ES-I3 (cell line): Measurements from ENCODE around the gene CC2D1A.

Source experiments
- H3K36me3 ChIP-seq: 2 replicates; pipeline ENCODE4 v1.6.1; 2013; ENCODE audit warnings: mild to moderate bottlenecking, low read length, control low read depth, moderate library complexity; ENCODE audit not compliant: insufficient read depth
- H3K4me1 ChIP-seq: 2 replicates; pipeline ENCODE4 v1.6.1; 2013; ENCODE audit warnings: mild to moderate bottlenecking, control low read depth, low read length; ENCODE audit not compliant: insufficient read depth
- H3K9ac ChIP-seq: 2 replicates; pipeline ENCODE4 v1.6.1; 2013; ENCODE audit warnings: low read depth, mild to moderate bottlenecking, low read length, moderate library complexity
- H3K9me3 ChIP-seq: 2 replicates; pipeline ENCODE4 v1.6.1; 2013; ENCODE audit warnings: mild to moderate bottlenecking, low read length, moderate library complexity; ENCODE audit not compliant: control insufficient read depth, insufficient read depth

The CC2D1A gene

GRCh38 chr19:13869281-13869680 lies 36.7 kb upstream of the CC2D1A start:
- no peaks in the 10 kb centered on the region; the same call in 1 of the 2 replicates for H3K9me3 ChIP-seq
- peaks cover 2% of the 10 kb centered on the region; the same call in 1 of the 2 replicates for H3K4me1 ChIP-seq
- no peak overlapping the region for H3K9ac ChIP-seq
- H3K36me3 ChIP-seq = no peaks in the 10 kb centered on the region

- H3K4me1 ChIP-seq = no peaks in the 10 kb centered on the region; the same call in 1 of the 2 replicates
- no peaks in the 10 kb centered on the region for H3K36me3 ChIP-seq
- no peaks in the 10 kb centered on the region; the same call in 1 of the 2 replicates for H3K9me3 ChIP-seq
- no peak overlapping the region for H3K9ac ChIP-seq
Observed at GRCh38 chr19:13870873-13871272, 35.1 kb upstream of the CC2D1A start.

GRCh38 chr19:13872339-13872694 lies 33.7 kb upstream of the CC2D1A start:
- Histone ChIP-seq H3K36me3 (no peaks in the 10 kb centered on the region), H3K9me3 (no peaks in the 10 kb centered on the region), H3K4me1 (no peaks in the 10 kb centered on the region; the same call in 1 of the 2 replicates), H3K9ac (no peak overlapping the region; the same call in 1 of the 2 replicates)

- no peaks in the 10 kb centered on the region for H3K9me3 ChIP-seq
- H3K36me3 ChIP-seq = no peaks in the 10 kb centered on the region
- no peaks in the 10 kb centered on the region; the same call in 1 of the 2 replicates for H3K4me1 ChIP-seq
- H3K9ac ChIP-seq = peak overlapping the region; percentile 20; the same call in 1 of the 2 replicates
Observed at GRCh38 chr19:13872695-13873389, 33.2 kb upstream of the CC2D1A start.

- peak overlapping the region; percentile 35; the same call in 1 of the 2 replicates for H3K9ac ChIP-seq
- H3K9me3 ChIP-seq = no peaks in the 10 kb centered on the region
- H3K36me3 ChIP-seq = no peaks in the 10 kb centered on the region
- H3K4me1 ChIP-seq = no peaks in the 10 kb centered on the region; the same call in 1 of the 2 replicates
Observed at GRCh38 chr19:13873834-13874515, 32.0 kb upstream of the CC2D1A start.

- H3K36me3 ChIP-seq = no peaks in the 10 kb centered on the region
- no peaks in the 10 kb centered on the region for H3K9me3 ChIP-seq
- H3K9ac ChIP-seq = no peak overlapping the region
Observed at GRCh38 chr19:13875824-13876223, 30.2 kb upstream of the CC2D1A start.

GRCh38 chr19:13876834-13877233 lies 29.2 kb upstream of the CC2D1A start, which contains the start of gene NANOS3:
NANOS3 (plus strand) TSS chr19:13877134; CDS start chr19:13877249, 115 bp downstream.
- H3K9me3 ChIP-seq = no peaks in the 10 kb centered on the region
- no peaks in the 10 kb centered on the region for H3K36me3 ChIP-seq
- no peak within 1 kb of the TSS for H3K9ac ChIP-seq
- peaks cover 12% of the 10 kb centered on the region for H3K4me1 ChIP-seq

More at GRCh38 chr19:13875824-13876223, 30.2 kb upstream of the CC2D1A start:
- peaks cover 5% of the 10 kb centered on the region for H3K4me1 ChIP-seq

GRCh38 chr19:13877303-13877702 lies 28.7 kb upstream of the CC2D1A start:
- no peaks in the 10 kb centered on the region for H3K9me3 ChIP-seq
- H3K9ac ChIP-seq = no peak overlapping the region
- H3K36me3 ChIP-seq = no peaks in the 10 kb centered on the region
- peaks cover 17% of the 10 kb centered on the region for H3K4me1 ChIP-seq

GRCh38 chr19:13880059-13881043 lies 25.6 kb upstream of the CC2D1A start:
- Histone ChIP-seq H3K9me3 (no peaks in the 10 kb centered on the region), H3K36me3 (no peaks in the 10 kb centered on the region), H3K4me1 (peaks cover 22% of the 10 kb centered on the region), H3K9ac (peak overlapping the region; percentile 35)

- no peaks in the 10 kb centered on the region for H3K36me3 ChIP-seq
- peaks cover 22% of the 10 kb centered on the region for H3K4me1 ChIP-seq
- H3K9me3 ChIP-seq = no peaks in the 10 kb centered on the region
- H3K9ac ChIP-seq = peak overlapping the region; percentile 35
Observed at GRCh38 chr19:13881251-13881691, 24.7 kb upstream of the CC2D1A start.

GRCh38 chr19:13881692-13882418 lies 24.1 kb upstream of the CC2D1A start:
- H3K9ac ChIP-seq = 0 out of 2 replicates have a peak overlapping the region, but pooled peaks have one; percentile 17

GRCh38 chr19:13882419-13882795 lies 23.6 kb upstream of the CC2D1A start:
- H3K4me1 ChIP-seq = peaks cover 22% of the 10 kb centered on the region
- no peaks in the 10 kb centered on the region for H3K36me3 ChIP-seq
- H3K9ac ChIP-seq = no peak overlapping the region
- no peaks in the 10 kb centered on the region for H3K9me3 ChIP-seq

More at GRCh38 chr19:13881692-13882418, 24.1 kb upstream of the CC2D1A start:
- H3K9me3 ChIP-seq = no peaks in the 10 kb centered on the region
- H3K36me3 ChIP-seq = no peaks in the 10 kb centered on the region
- H3K4me1 ChIP-seq = peaks cover 22% of the 10 kb centered on the region

GRCh38 chr19:13882836-13883235 lies 23.2 kb upstream of the CC2D1A start:
- Histone ChIP-seq H3K4me1 (peaks cover 22% of the 10 kb centered on the region), H3K36me3 (no peaks in the 10 kb centered on the region), H3K9me3 (no peaks in the 10 kb centered on the region), H3K9ac (no peak overlapping the region)
